ENCODE measurements around the gene TNFSF11. TPM values are rescaled to one million over a fixed set of nuclear protein-coding genes. Genes with fewer than 3 reads are reported as not detected.

The TNFSF11 gene
- total RNA-seq, 1 donor from 2014 or later, result not detected

DNA sequence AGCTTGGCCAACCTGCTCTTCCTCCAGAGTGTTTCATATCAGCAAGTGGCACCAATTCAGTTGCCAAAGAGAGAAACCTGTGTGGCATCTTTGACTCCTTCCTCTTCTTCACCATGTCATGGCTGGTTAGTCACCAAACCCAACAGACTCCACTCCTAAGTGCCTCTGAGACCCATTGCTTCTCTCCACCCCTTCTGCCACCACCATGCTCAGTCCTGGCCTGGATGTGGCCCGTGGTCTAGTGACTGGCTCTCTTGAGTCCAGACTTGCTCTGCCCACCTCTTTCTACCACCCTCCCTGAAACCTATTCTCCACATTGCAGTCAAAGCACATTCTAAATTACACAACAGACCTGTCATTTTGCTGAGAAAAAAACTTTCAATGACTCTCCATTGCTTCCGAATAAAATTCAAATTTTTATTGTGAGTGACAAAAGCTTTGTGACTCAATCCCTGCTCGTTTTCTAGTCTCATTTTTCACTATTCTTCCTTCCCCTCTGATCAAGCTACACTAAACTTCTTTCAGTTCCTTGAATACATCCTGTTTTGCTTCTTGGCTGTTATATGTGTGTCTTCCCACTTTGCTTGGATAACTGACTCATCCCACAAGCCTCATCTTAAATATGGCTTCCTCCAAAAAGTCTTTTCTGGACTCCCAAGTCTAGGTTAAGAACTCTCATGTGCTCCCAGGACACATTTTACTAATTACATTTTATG is 12.0 kb upstream of the TNFSF11 start:
- DNase-seq, result no peak

GRCh38 chr13:42567906-42568305 is 6.0 kb upstream of the TNFSF11 start:
- no peak for DNase-seq

- no peak for DNase-seq
These were observed 4.2 kb upstream of the TNFSF11 start for GRCh38 chr13:42569576-42570344.

DNA sequence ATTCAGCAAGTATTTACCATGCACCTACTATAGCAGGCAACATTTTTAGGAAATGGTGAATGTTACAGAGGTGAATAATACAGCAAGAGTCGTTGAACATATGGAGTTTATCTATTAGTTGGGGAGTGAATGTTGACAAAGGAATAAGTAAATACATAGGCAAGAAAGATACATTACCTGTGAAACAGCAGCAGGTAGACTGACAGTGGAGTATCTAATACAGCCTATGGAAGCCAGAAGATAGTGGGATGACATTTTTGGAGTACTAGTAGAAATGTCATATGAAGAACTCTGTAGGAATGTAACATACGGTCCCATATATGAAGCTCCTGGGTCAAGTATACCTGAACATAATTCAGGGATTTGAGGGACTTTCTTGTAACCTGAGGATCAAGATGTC is 2.1 kb upstream of the TNFSF11 start:
- DNase-seq, result no peak

DNA sequence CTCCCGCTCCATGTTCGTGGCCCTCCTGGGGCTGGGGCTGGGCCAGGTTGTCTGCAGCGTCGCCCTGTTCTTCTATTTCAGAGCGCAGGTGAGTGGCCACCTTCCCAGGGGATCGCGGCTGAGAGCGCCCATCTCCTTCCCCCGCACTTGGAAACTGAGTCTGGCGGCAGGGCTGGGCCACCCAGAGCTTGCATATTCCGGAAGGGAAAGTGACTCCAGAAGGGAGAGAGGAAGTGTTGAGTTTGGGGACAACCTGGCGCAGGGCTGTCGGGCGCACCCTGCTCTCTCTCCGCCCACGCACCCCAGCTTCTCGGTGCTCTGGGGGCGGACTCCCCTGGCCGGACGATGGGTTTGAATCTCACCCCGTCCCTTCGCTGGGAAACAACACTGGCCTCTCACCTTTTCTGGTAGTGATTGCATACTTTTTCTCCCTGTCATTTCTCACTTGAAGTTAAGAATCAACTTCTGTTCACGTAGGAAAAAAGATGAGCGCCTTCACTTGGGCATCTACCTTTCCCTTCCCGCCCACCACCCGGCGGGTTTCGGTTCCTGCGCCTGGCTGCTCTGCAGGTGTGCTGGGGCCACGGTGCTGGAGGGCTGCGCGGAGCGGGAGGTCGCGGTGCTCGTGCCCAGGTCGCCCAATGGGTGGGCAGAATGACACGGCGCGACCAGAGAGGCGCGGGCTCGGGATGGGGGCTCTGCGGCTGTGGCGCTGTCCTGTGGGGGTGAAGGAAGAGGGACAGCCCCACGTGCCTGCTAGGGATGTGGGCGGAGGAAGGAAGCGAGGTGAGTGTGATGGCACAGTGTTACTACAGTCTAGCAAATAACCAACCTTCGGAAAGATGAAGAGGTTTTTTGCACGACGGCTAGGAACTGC is 721 bp downstream of the TNFSF11 start:
- DNase-seq, result no peak

- no peak for DNase-seq
These were observed 2.0 kb downstream of the TNFSF11 start for GRCh38 chr13:42575938-42576337.

DNA sequence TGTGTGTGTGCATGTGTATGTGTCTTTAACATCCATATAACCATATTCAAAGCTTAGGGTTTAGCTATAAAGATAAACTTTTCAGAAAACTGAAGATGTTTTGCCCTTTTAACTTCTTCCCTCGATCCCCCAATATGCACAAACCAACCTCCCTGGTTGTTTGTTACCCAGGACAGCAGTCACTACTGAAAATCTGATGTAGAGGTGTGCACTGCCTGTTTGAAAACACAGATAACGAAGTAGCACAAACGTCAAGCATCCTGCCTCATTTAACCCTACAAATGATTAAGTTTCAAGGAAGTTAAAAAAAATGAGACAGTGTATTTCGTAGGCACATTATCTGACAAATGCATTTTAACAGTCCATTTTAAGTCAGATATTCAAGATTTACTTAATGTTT is 3.6 kb downstream of the TNFSF11 start:
- DNase-seq, result no peak

- DNase-seq, result no peak
These were observed 6.7 kb downstream of the TNFSF11 start for GRCh38 chr13:42580644-42581043.

GRCh38 chr13:42581427-42581826 is 7.5 kb downstream of the TNFSF11 start:
- DNase-seq, result no peak

DNA sequence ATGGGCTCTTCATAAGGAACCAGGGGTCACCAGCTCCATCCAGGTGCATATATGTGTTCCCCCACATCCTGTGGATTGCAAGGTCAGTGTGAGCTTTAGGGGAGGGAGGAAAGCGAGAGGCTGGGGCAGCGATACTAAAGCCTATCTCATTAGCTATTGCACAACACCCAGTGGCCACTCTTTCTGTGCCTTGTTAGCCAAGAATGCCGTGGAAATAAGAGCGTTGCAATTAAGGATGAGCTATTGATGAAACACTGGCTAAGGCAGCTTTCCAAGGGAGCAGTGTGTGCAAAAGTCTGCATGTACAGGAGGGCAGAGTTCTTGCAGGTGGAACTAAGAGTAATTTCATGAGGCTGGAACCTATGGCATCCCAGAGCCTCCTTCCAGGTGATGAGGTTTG is 17.6 kb downstream of the TNFSF11 start:
- no peak for DNase-seq

DNA sequence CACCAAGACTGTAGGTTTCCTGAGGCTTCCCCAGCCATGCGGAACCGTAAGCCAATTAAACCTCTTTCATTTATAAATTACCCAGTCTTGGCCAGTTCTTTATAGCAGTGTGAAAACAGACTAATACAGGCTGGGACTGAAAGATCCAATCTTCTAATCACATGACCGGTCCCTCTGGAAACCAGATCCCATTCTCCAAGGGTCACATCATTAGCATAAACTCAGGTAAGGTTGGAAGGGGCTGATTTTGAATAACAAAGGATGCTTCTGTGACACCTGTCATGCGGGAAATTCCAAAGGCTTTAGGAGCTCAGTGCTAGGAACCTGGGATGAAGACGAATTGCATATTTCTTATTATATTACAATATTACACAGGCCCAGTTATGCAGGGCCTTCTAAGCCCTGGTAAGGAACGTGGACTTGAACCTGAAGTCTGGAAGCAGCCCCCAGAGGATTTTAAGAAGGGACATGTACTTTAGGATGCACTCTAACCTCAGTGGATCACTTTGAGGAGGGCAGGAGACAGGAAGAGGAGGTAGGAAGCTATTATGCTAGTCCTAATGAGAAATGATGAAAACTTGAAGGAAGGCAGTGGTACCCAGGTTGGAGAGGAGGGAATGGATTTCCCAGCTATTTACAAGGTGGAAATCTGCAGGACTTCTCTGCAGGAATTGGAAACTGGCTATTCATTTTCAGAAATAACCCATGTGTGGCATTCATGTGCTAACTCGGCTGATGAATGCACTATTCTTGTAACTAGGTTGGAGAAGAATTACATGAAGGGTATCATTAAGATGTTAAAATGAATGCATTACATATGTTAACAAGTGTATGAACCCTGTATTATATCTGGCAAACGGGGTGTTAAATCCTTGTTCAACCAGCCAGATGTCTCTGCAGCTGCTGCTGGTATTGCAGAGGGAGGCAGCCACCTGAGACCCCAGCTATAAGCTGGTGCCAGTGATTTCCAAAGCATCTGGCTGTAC is 19.3 kb downstream of the TNFSF11 start:
- no peak for DNase-seq

DNA sequence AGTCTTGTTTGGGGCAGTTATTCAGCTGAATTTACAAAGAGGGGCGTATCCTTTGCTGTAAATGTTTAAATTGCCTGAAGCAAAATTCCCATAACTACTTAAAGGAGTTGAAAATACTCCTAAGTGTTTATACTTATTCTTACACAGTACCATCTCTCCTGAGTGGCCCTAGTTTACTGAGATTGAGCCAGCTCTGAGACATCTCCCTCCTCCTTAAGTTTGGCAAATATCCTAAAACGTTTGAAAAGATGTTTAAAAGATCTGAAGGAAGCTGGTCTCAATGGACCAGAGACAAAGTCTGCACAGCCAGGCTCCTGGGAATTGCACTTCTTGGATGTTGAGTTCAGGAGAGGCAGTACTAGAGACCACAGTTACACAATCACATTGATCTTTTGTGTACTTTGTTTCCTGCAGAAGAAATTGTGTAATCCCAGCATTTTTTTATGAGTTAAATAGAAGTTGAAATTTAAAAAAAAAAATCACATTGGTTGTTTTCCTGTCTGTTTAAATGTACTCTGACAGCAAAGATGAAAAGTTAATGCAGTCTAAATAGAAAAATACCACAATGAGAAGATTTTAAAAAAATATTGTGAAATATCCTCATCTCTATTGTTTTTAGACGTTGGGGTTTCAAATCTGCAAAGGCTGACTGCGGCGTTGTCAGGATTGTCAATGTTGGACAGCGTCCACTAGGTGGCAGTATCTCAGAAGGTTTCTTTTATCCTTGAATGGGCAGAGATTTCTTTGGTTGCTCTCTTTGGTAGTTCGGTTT is 20.7 kb downstream of the TNFSF11 start:
- peak; percentile 1 for DNase-seq

- DNase-seq, result no peak
These were observed 21.3 kb downstream of the TNFSF11 start for GRCh38 chr13:42595253-42595571.

- DNase-seq, result no peak
These were observed 23.6 kb downstream of the TNFSF11 start for GRCh38 chr13:42597505-42597904.

- DNase-seq, result no peak
These were observed 27.0 kb downstream of the TNFSF11 start for GRCh38 chr13:42600943-42601342.

DNA sequence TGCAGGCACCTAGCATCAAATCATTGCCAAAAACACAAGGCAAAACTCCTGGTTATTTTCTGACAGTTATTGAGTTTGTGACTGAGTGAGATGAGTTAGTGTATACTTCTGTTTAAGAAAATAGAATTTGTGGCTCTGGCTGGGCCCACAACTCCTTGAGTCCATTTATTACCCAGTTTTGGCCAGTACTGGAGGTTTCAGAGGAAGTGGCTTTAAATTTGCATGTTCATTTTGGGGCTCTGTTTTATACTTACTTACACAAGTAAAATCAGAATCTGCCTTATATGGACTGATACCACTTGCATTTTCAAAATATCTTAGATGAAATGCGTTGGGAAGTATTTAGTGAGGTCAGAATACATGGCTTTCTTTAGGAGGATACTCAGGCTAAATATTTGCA is 29.0 kb downstream of the TNFSF11 start:
- DNase-seq, result no peak

- no peak for DNase-seq
These were observed 29.6 kb downstream of the TNFSF11 start for GRCh38 chr13:42603571-42603970.

- DNase-seq, result no peak
These were observed 33.6 kb downstream of the TNFSF11 start for GRCh38 chr13:42607546-42607945.

DNA sequence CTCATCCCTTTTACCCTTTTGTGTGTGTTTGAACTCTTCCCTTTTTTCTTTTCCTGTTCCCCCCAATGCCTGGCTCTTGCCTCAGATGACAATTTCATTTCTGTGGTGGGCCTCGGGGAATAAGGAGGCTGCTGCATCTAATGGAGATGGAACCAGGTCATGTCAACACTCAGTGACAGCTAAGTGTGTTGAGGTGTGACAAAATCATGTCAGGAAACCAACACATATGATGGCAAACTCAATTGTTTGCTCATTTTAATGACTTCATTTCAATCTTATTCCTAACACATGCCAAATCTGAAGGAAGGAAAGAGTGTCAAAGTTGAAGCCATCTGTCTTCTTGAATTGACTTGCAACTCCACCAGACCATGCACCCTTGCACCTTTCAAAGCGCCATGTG is 36.7 kb downstream of the TNFSF11 start:
- DNase-seq, result no peak

- no peak for DNase-seq
These were observed 37.3 kb downstream of the TNFSF11 start for GRCh38 chr13:42611086-42611779.

All from occipital lobe (tissue), 2 donors.